ENCODE measurements around the gene CRACR2B. TPM values are rescaled to one million over a fixed set of nuclear protein-coding genes. Genes with fewer than 3 reads are reported as not detected.

The CRACR2B gene
- total and polyA plus RNA-seq, 2 of the 13 experiments (the other 11 are each of a cell fraction or from before 2014, with no cell fraction given): 14.9 to 21.0 TPM

- TF ChIP-seq ATF6 (CRISPR knock-in tag; conservative IDR thresholded peaks at IDR 0.05) (no peak), YEATS2 (CRISPR knock-in tag; IDR thresholded peaks at IDR 0.05; ENCODE audit: borderline replicate concordance) (no peak), ZNF703 (CRISPR knock-in tag; IDR thresholded peaks at IDR 0.05; ENCODE audit: borderline replicate concordance) (no peak), AKAP8 (CRISPR knock-in tag; IDR thresholded peaks at IDR 0.05) (no peak), KLF6 (CRISPR knock-in tag; IDR thresholded peaks at IDR 0.05) (no peak), UBTF (CRISPR knock-in tag; IDR thresholded peaks at IDR 0.05) (0 out of 2 replicates have a peak, but pooled peaks have one; percentile 4), HIVEP1 (CRISPR knock-in tag; IDR thresholded peaks at IDR 0.05) (no peak), TBX2 (CRISPR knock-in tag; IDR thresholded peaks at IDR 0.05; ENCODE audit: borderline replicate concordance) (0 out of 2 replicates have a peak, but pooled peaks have one; percentile 22), ZSCAN9 (CRISPR knock-in tag; IDR thresholded peaks at IDR 0.05; ENCODE audit: borderline replicate concordance) (no peak), FUBP1 (CRISPR knock-in tag; IDR thresholded peaks at IDR 0.05; ENCODE audit: borderline replicate concordance) (no peak), FOXC1 (CRISPR knock-in tag; IDR thresholded peaks at IDR 0.05; ENCODE audit: borderline replicate concordance) (0 out of 2 replicates have a peak, but pooled peaks have one; percentile 18), SKIL (CRISPR knock-in tag; IDR thresholded peaks at IDR 0.05; ENCODE audit: borderline replicate concordance) (no peak), SATB2 (CRISPR knock-in tag; IDR thresholded peaks at IDR 0.05) (no peak), MYNN (CRISPR knock-in tag; IDR thresholded peaks at IDR 0.05; ENCODE audit: low read depth) (no peak), ZNF841 (CRISPR knock-in tag; IDR thresholded peaks at IDR 0.05; ENCODE audit: borderline replicate concordance) (no peak), ZMAT3 (CRISPR knock-in tag; conservative IDR thresholded peaks at IDR 0.05) (no peak), CENPT (CRISPR knock-in tag; IDR thresholded peaks at IDR 0.05; ENCODE audit: low read depth) (no peak), RBFOX2 (IDR thresholded peaks at IDR 0.05; ENCODE audit: low read depth, low read length) (peak; percentile 36; the same call in 1 of the 2 replicates)
Measured at GRCh38 chr11:821512-822371, 6.0 kb upstream of the CRACR2B start (continued).

Data from HepG2 (cell line).